GM12892 (cell line): ENCODE measurements around the gene ASAH2.
"Not testable (repeated sequence)": the region's sequence is repeated elsewhere in the genome, so short reads cannot be mapped to it uniquely, and the experiment has no call there.

Experiments used
- POLR2A ChIP-seq: IDR thresholded peaks from 2 replicates; pipeline ENCODE4 v1.6.1; 2011; ENCODE audit warnings: low read depth, low read length, control low read depth
- POLR2AphosphoS5 ChIP-seq: IDR thresholded peaks from 2 replicates; pipeline ENCODE4 v1.6.1; 2011; ENCODE audit warnings: low read depth, low read length, control low read depth

GRCh38 chr10:50241478-50241877 lies 9.8 kb downstream of the ASAH2 start:
- TF ChIP-seq POLR2A, POLR2AphosphoS5: not testable (repeated sequence)
